Mucosa of descending colon (tissue), 3 donors: ENCODE measurements around the gene SEMA6C. TPM values are rescaled to one million over a fixed set of nuclear protein-coding genes. Genes with fewer than 3 reads are reported as not detected.
"Not testable (repeated sequence)": the region's sequence is repeated elsewhere in the genome, so short reads cannot be mapped to it uniquely, and the experiment has no call there.

Experiments
- ATAC-seq: fragments of 200-7000 bp; cut with Tn5 transposase; one replicate; pipeline ENCODE4 v1.9.1; 2020; ENCODE audit warnings: mild to moderate bottlenecking, moderate library complexity
- DNase-seq, 3 donors: peaks; one replicate each; pipeline ENCODE4 v3.0.0-alpha.2; 2020
- H3K36me3 ChIP-seq: fragments of 200-600 bp; one replicate; pipeline ENCODE4 v1.8.0; 2021; ENCODE audit warnings: low read depth, mild to moderate bottlenecking
- H3K4me1 ChIP-seq: fragments of 200-600 bp; one replicate; pipeline ENCODE4 v1.8.0; 2021; ENCODE audit warnings: low read depth, mild to moderate bottlenecking
- H3K4me3 ChIP-seq: fragments of 200-600 bp; one replicate; pipeline ENCODE4 v1.8.0; 2021; ENCODE audit warnings: mild to moderate bottlenecking
- H3K9me3 ChIP-seq: fragments of 200-600 bp; one replicate; pipeline ENCODE4 v1.8.0; 2021; ENCODE audit warnings: mild to moderate bottlenecking
- intact Hi-C, 2 donors: fragments of 100-400 bp; cut with DNase I in 1 of 2; cut with micrococcal nuclease in 1 of 2; formaldehyde crosslinking; loops; one replicate each; pipeline versions ENCODE4 v1.11.0 to v1.11.1; 2022; cut with DNase I, micrococcal nuclease
- total RNA-seq, 3 donors: library from RNA; stranded (reverse); fragmentation: NEBNext Ultra II Directional in 2 of 3; extraction: Animal tissue kit (Norgen Biotek cat#: 25700) in 2 of 3; gene quantifications; one replicate each; pipeline versions ENCODE4 v1.2.1 to v1.2.4, GENCODE V29; 2021 to 2023
- TF ChIP-seq, protein P1 (sequence below): fragments of 200-600 bp; IDR thresholded peaks from one replicate; pipeline ENCODE4 v1.8.0; 2022; ENCODE audit warnings: antibody characterized with exemption, mild to moderate bottlenecking
- donor health status: DM: no; HTN: no; CAD: no; lungs with moderate emphysema.
- donor health status: DM: no; HTN: no; CAD: no.
- donor health status: DM: no; HTN: yes; CAD: no.

SEMA6C gene
- total RNA-seq, 3 donors from 2014 or later = 1.9 to 9.3 (median 4.3) TPM

DNA sequence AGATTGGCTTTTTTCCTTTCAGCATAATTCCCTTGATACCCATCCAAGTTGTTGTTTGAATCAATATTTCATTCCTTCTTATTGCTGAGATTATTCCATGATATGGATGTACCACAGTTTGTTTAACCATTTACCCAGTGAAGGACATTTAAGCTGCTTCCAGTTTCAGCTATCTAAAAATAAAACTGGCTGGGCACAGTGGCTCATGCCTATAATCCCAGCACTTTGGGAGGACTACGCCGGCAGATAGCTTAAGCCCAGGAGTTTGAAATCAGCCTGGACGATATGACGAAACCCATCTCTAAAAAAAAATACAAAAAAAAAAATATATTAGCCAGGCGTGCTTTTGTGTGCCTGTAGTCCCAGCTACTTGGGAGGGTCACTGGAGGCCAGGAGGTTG, 32.6 kb downstream of the SEMA6C start:
- Histone ChIP-seq H3K36me3 (peaks cover 4% of the 10 kb centered on the region), H3K4me3 (no peak overlapping the region), H3K9me3 (no peaks in the 10 kb centered on the region), H3K4me1 (no peaks in the 10 kb centered on the region)
- TF ChIP-seq, protein P1, sequence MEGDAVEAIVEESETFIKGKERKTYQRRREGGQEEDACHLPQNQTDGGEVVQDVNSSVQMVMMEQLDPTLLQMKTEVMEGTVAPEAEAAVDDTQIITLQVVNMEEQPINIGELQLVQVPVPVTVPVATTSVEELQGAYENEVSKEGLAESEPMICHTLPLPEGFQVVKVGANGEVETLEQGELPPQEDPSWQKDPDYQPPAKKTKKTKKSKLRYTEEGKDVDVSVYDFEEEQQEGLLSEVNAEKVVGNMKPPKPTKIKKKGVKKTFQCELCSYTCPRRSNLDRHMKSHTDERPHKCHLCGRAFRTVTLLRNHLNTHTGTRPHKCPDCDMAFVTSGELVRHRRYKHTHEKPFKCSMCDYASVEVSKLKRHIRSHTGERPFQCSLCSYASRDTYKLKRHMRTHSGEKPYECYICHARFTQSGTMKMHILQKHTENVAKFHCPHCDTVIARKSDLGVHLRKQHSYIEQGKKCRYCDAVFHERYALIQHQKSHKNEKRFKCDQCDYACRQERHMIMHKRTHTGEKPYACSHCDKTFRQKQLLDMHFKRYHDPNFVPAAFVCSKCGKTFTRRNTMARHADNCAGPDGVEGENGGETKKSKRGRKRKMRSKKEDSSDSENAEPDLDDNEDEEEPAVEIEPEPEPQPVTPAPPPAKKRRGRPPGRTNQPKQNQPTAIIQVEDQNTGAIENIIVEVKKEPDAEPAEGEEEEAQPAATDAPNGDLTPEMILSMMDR = no peak
- ATAC-seq (no peak), DNase-seq (no peak)
- intact Hi-C loops = no loop called here

DNA sequence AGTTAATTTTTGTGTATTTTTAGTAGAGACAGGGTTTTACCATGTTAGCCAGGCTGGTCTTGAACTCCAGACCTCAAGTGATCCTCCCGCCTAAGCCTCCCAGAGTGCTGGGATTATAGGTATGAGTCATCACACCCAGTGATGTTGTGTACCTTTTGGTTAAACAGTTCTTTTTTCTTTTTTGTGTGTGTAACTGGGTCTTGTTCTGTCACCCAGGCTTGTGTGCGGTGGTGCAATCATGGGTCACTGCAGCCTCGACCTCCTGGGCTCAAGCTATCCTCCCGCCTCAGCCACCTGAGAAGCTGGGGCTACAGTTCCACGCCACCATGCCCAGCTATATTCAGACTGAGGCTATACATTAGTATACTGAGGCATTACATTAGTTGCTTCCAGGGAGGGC, 38.1 kb downstream of the SEMA6C start:
- no peaks in the 10 kb centered on the region for H3K9me3 ChIP-seq
- peaks cover 4% of the 10 kb centered on the region for H3K36me3 ChIP-seq
- H3K4me1 ChIP-seq = no peaks in the 10 kb centered on the region
- ATAC-seq (no peak), DNase-seq (no peak)
- TF ChIP-seq, protein P1 = no peak
- no peak overlapping the region for H3K4me3 ChIP-seq
- intact Hi-C loops = no loop called here

DNA sequence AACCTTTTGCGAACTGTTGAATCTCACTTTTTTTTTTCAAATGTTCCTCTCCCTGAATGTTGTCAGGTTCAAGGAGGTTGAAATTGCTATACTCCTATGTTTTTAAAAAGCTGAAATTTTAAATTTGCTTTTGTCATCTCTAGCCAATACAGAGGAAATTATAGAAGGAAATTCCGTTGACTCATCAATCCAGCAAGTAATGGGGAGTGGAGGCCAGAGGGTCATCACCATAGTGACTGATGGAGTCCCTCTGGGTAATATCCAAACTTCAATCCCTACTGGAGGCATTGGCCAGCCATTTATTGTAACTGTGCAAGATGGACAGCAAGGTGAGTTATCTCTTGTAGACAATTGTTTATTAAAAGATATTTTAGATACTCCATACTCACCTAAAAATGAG, 39.5 kb downstream of the SEMA6C start:
- TF ChIP-seq, protein P1 = no peak
- Histone ChIP-seq H3K4me1 (no peaks in the 10 kb centered on the region), H3K4me3 (no peak overlapping the region), H3K9me3 (no peaks in the 10 kb centered on the region), H3K36me3 (peaks cover 4% of the 10 kb centered on the region)
- intact Hi-C loops = no loop called here
- no peak for DNase-seq
- ATAC-seq = no peak

DNA sequence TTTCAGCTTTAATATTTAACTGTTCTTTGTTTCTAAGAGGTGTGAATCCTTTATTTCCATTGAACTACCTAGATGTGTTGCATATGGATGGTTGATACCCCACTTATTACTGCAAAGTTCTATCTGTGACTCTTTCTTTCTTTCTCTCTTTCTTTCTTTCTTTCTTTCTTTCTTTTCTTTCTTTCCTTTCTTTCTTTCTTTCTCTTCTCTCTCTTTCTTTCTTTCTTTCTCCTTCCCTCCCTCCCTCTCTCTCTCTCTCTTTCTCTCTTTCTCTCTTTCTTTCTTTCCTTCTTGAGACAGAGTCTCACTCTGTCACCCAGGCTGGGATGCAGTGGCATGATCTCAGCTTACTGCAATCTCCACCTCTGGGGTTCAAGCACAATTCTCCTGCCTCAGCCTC, 41.8 kb downstream of the SEMA6C start:
- no peak for ATAC-seq
- intact Hi-C loops = no loop called here
- Histone ChIP-seq H3K36me3 (no peaks in the 10 kb centered on the region), H3K4me1 (no peaks in the 10 kb centered on the region), H3K4me3 (no peak overlapping the region), H3K9me3 (no peaks in the 10 kb centered on the region)
- TF ChIP-seq, protein P1 = no peak
- no peak for DNase-seq

DNA sequence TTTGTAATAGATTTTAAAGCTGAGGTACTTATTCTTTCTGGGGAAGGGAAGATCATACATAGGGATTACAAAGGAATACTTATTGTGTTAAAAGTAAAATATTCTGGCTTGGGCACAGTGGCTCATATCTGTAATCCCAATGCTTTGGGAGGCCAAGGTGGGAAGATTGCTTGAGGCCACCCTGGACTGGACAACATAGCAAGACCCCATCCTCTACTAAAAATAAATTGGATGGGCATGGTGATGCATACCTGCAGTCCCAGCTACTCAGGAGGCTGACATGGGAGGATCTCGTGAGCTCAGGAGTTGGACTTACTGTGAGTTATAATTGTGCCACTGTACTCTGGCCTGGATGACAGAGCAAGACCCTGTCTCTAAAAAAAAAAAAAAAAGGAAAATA, 48.3 kb downstream of the SEMA6C start:
- DNase-seq (no peak), ATAC-seq (no peak)
- Histone ChIP-seq H3K4me1 (no peaks in the 10 kb centered on the region), H3K9me3 (no peaks in the 10 kb centered on the region), H3K4me3 (no peak overlapping the region), H3K36me3 (no peaks in the 10 kb centered on the region)
- intact Hi-C loops = no loop called here
- TF ChIP-seq, protein P1 = no peak

DNA sequence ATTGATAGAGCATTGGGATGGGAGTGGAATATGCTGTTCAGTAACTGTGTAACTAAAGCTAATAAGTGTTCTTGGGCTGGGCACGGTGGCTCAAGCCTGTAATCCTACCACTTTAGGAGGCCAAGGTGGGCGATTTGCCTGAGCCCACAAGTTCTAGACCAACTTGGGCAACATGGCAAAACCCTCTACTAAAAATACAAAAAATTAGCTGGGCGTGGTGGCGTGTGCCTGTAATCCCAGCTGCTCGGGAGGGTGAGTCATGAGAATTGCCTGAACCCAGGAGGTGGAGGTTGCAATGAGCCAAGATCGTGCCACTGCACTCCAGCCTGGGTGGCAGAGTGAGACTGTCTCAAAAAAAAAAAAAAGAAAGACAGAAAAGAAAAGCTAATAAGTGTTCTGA, 49.0 kb downstream of the SEMA6C start:
- intact Hi-C loops, H3K4me1 ChIP-seq, H3K4me3 ChIP-seq, DNase-seq, H3K9me3 ChIP-seq, H3K36me3 ChIP-seq, ATAC-seq: not testable (repeated sequence)
